ENCODE results near the gene KLHL22.

KLHL22 gene

GRCh38 chr22:20530368-20531153, 35.0 kb upstream of the KLHL22 start:
- TF ChIP-seq CTCF (IDR thresholded peaks at IDR 0.05; ENCODE audit: low read depth, low read length), result no peak
- no peak for DNase-seq (ENCODE audit: extremely low read depth, low read depth)

GRCh38 chr22:20528405-20528978, 32.9 kb upstream of the KLHL22 start:
- TF ChIP-seq CTCF (IDR thresholded peaks at IDR 0.05; ENCODE audit: low read depth, low read length), result no peak
- DNase-seq (ENCODE audit: extremely low read depth, low read depth), result no peak

- peak; percentile 2 for TF ChIP-seq CTCF (IDR thresholded peaks at IDR 0.05; ENCODE audit: low read depth, low read length)
- no peak for DNase-seq (ENCODE audit: extremely low read depth, low read depth)
Observed at GRCh38 chr22:20526628-20527355, 31.2 kb upstream of the KLHL22 start.

GRCh38 chr22:20526305-20526627, 30.7 kb upstream of the KLHL22 start:
- no peak for TF ChIP-seq CTCF (IDR thresholded peaks at IDR 0.05; ENCODE audit: low read depth, low read length)
- no peak for DNase-seq (ENCODE audit: extremely low read depth, low read depth)

- no peak for TF ChIP-seq CTCF (IDR thresholded peaks at IDR 0.05; ENCODE audit: low read depth, low read length)
- DNase-seq (ENCODE audit: extremely low read depth, low read depth), result no peak
Observed at GRCh38 chr22:20525048-20525447, 29.5 kb upstream of the KLHL22 start.

- DNase-seq (ENCODE audit: extremely low read depth, low read depth), result no peak
- no peak for TF ChIP-seq CTCF (IDR thresholded peaks at IDR 0.05; ENCODE audit: low read depth, low read length)
Observed at GRCh38 chr22:20524004-20524481, 28.4 kb upstream of the KLHL22 start.
